ENCODE data around the gene AMOT. TPM values are rescaled to one million over a fixed set of nuclear protein-coding genes. Genes with fewer than 3 reads are reported as not detected.

The AMOT gene
- polyA plus RNA-seq, 1 donor (not counting 4 experiments of a cell fraction or from before 2014, with no cell fraction given), result 0.21 TPM

- Histone ChIP-seq H3K9ac (ENCODE audit: control insufficient read depth, extremely low read depth, insufficient read depth, low read length) (no peak overlapping the region), H3K27me3 (ENCODE audit: control insufficient read depth, extremely low read depth, insufficient read depth, low read length) (no peaks in the 10 kb centered on the region), H3K9me3 (ENCODE audit: control insufficient read depth, low read depth, low read length) (no peaks in the 10 kb centered on the region), H3K4me3 (ENCODE audit: control insufficient read depth in 2 of 3, extremely low read depth in 1 of 3, insufficient read depth in 2 of 3, low read depth in 1 of 3, low read length in 3 of 3) (no peak overlapping the region), H3K4me1 (ENCODE audit: control insufficient read depth, extremely low read depth, insufficient read depth, low read length) (no peaks in the 10 kb centered on the region), H4K20me1 (ENCODE audit: control insufficient read depth, extremely low read depth, insufficient read depth, low read length) (no peaks in the 10 kb centered on the region), H3K9me1 (ENCODE audit: control insufficient read depth, extremely low read depth, insufficient read depth, low read length) (no peaks in the 10 kb centered on the region), H3K79me2 (ENCODE audit: control insufficient read depth, insufficient read depth, low read length) (no peaks in the 10 kb centered on the region), H3K36me3 (ENCODE audit: control insufficient read depth in 2 of 2, extremely low read depth in 1 of 2, insufficient read depth in 2 of 2, low read length in 2 of 2) (no peaks in the 10 kb centered on the region), H3K27ac (ENCODE audit: control insufficient read depth, insufficient read depth, low read length) (no peak overlapping the region), H3K4me2 (ENCODE audit: control insufficient read depth, extremely low read depth, insufficient read depth, low read depth, low read length) (no peak overlapping the region), H2AFZ (ENCODE audit: control insufficient read depth, low read length) (no peak overlapping the region)
- no peak for DNase-seq (ENCODE audit: low read depth, low spot score)
- dilution Hi-C loops (cut with MboI; ENCODE audit: extremely low pct_ligation_motif_present, low sequenced_read_pairs), result no loop called here
- FAIRE-seq, result no peak
- TF ChIP-seq, protein P1, sequence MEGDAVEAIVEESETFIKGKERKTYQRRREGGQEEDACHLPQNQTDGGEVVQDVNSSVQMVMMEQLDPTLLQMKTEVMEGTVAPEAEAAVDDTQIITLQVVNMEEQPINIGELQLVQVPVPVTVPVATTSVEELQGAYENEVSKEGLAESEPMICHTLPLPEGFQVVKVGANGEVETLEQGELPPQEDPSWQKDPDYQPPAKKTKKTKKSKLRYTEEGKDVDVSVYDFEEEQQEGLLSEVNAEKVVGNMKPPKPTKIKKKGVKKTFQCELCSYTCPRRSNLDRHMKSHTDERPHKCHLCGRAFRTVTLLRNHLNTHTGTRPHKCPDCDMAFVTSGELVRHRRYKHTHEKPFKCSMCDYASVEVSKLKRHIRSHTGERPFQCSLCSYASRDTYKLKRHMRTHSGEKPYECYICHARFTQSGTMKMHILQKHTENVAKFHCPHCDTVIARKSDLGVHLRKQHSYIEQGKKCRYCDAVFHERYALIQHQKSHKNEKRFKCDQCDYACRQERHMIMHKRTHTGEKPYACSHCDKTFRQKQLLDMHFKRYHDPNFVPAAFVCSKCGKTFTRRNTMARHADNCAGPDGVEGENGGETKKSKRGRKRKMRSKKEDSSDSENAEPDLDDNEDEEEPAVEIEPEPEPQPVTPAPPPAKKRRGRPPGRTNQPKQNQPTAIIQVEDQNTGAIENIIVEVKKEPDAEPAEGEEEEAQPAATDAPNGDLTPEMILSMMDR (optimal IDR thresholded peaks at IDR 0.05 in 1 of 3, IDR thresholded peaks at IDR 0.05 in 1 of 3, conservative IDR thresholded peaks at IDR 0.05 in 1 of 3; ENCODE audit: extremely low read depth in 1 of 3, insufficient read depth in 2 of 3, low read length in 3 of 3), result no peak
- TF ChIP-seq EZH2 (IDR thresholded peaks at IDR 0.05; ENCODE audit: low read length), result no peak
Measured at GRCh38 chrX:112874614-112875013, 34.0 kb upstream of the AMOT start.

DNA sequence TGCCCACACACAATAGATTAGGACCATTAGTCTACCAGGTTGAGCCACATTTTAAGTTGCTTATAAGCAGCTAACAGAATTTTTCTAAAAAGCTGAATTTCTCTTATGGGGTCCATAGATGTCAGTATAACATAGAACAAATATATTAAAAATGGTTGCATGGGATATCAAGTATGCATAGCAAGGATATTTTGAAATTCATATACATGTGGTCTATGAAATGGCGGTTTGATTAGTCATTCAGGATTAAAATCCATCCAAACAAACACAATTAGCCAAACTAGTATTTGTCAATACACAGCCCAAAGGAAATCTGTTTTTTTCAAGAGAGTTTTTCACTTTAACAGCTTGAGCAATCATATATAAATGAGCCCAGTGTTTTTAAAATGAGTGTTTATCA lies 33.5 kb upstream of the AMOT start:
- Histone ChIP-seq H3K4me3 (ENCODE audit: control insufficient read depth in 2 of 3, extremely low read depth in 1 of 3, insufficient read depth in 2 of 3, low read depth in 1 of 3, low read length in 3 of 3) (no peak overlapping the region), H4K20me1 (ENCODE audit: control insufficient read depth, extremely low read depth, insufficient read depth, low read length) (no peaks in the 10 kb centered on the region), H3K9ac (ENCODE audit: control insufficient read depth, extremely low read depth, insufficient read depth, low read length) (no peak overlapping the region), H3K79me2 (ENCODE audit: control insufficient read depth, insufficient read depth, low read length) (no peaks in the 10 kb centered on the region), H3K27me3 (ENCODE audit: control insufficient read depth, extremely low read depth, insufficient read depth, low read length) (no peaks in the 10 kb centered on the region), H3K9me3 (ENCODE audit: control insufficient read depth, low read depth, low read length) (no peaks in the 10 kb centered on the region), H3K9me1 (ENCODE audit: control insufficient read depth, extremely low read depth, insufficient read depth, low read length) (no peaks in the 10 kb centered on the region), H3K4me1 (ENCODE audit: control insufficient read depth, extremely low read depth, insufficient read depth, low read length) (no peaks in the 10 kb centered on the region), H3K36me3 (ENCODE audit: control insufficient read depth in 2 of 2, extremely low read depth in 1 of 2, insufficient read depth in 2 of 2, low read length in 2 of 2) (no peaks in the 10 kb centered on the region), H3K4me2 (ENCODE audit: control insufficient read depth, extremely low read depth, insufficient read depth, low read depth, low read length) (no peak overlapping the region), H3K27ac (ENCODE audit: control insufficient read depth, insufficient read depth, low read length) (no peak overlapping the region), H2AFZ (ENCODE audit: control insufficient read depth, low read length) (no peak overlapping the region)
- TF ChIP-seq EZH2 (IDR thresholded peaks at IDR 0.05; ENCODE audit: low read length), result no peak
- FAIRE-seq, result no peak
- no peak for DNase-seq (ENCODE audit: low read depth, low spot score)
- dilution Hi-C loops (cut with MboI; ENCODE audit: extremely low pct_ligation_motif_present, low sequenced_read_pairs), result no loop called here

GRCh38 chrX:112868586-112868985 lies 28.0 kb upstream of the AMOT start:
- Histone ChIP-seq H3K9me3 (ENCODE audit: control insufficient read depth, low read depth, low read length) (no peaks in the 10 kb centered on the region), H3K4me2 (ENCODE audit: control insufficient read depth, extremely low read depth, insufficient read depth, low read depth, low read length) (no peak overlapping the region), H3K9ac (ENCODE audit: control insufficient read depth, extremely low read depth, insufficient read depth, low read length) (no peak overlapping the region), H3K27ac (ENCODE audit: control insufficient read depth, insufficient read depth, low read length) (no peak overlapping the region), H2AFZ (ENCODE audit: control insufficient read depth, low read length) (no peak overlapping the region), H3K36me3 (ENCODE audit: control insufficient read depth in 2 of 2, extremely low read depth in 1 of 2, insufficient read depth in 2 of 2, low read length in 2 of 2) (no peaks in the 10 kb centered on the region), H4K20me1 (ENCODE audit: control insufficient read depth, extremely low read depth, insufficient read depth, low read length) (no peaks in the 10 kb centered on the region), H3K79me2 (ENCODE audit: control insufficient read depth, insufficient read depth, low read length) (no peaks in the 10 kb centered on the region), H3K27me3 (ENCODE audit: control insufficient read depth, extremely low read depth, insufficient read depth, low read length) (no peaks in the 10 kb centered on the region), H3K4me3 (ENCODE audit: control insufficient read depth in 2 of 3, extremely low read depth in 1 of 3, insufficient read depth in 2 of 3, low read depth in 1 of 3, low read length in 3 of 3) (no peak overlapping the region), H3K9me1 (ENCODE audit: control insufficient read depth, extremely low read depth, insufficient read depth, low read length) (no peaks in the 10 kb centered on the region), H3K4me1 (ENCODE audit: control insufficient read depth, extremely low read depth, insufficient read depth, low read length) (no peaks in the 10 kb centered on the region)
- no peak for DNase-seq (ENCODE audit: low read depth, low spot score)
- no peak for FAIRE-seq
- no peak for TF ChIP-seq EZH2 (IDR thresholded peaks at IDR 0.05; ENCODE audit: low read length)
- TF ChIP-seq, protein P1 (optimal IDR thresholded peaks at IDR 0.05 in 1 of 3, IDR thresholded peaks at IDR 0.05 in 1 of 3, conservative IDR thresholded peaks at IDR 0.05 in 1 of 3; ENCODE audit: extremely low read depth in 1 of 3, insufficient read depth in 2 of 3, low read length in 3 of 3), result no peak
- dilution Hi-C loops (cut with MboI; ENCODE audit: extremely low pct_ligation_motif_present, low sequenced_read_pairs), result no loop called here

Measured in keratinocyte (primary cell).